ENCODE data around the gene NFATC1.

- no peak for TF ChIP-seq YY1 (IDR thresholded peaks at IDR 0.05; ENCODE audit: insufficient read depth, insufficient read length)
- no peak for TF ChIP-seq SUZ12 (IDR thresholded peaks at IDR 0.05; ENCODE audit: extremely low read depth, insufficient read depth, insufficient read length)
- TF ChIP-seq ZNF274 (IDR thresholded peaks at IDR 0.05; ENCODE audit: low read depth, low read length), result no peak
Observed at GRCh38 chr18:79572093-79572780, 176.5 kb downstream of the NFATC1 start.

All from NT2/D1 (cell line).